Measurements from ENCODE around the gene KIAA0232.

DNA sequence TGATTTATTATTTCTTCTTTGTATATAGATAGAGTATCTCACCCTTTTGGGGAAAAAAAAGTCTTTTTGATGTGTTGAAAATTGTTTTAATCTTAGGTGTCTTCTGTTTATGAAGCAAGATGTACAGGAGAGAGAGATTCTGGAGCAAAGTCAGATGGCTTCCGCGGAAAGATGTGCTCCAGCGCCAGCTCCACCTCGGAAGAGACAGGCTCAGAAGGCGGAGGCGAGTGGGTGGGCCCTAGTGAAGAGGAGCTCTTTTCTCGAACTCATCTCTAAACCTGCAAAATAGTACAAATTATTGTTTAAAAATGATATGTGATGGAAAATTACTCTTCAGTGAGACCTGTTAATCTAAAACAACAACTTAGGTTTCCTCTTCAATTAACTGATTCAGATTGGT, 98.2 kb downstream of the KIAA0232 start:
- no peak for TF ChIP-seq CTCF (IDR thresholded peaks at IDR 0.05; ENCODE audit: low read length)
- no peak for TF ChIP-seq EZH2phosphoT487 (IDR thresholded peaks at IDR 0.05; ENCODE audit: low read length)
- TF ChIP-seq EZH2 (optimal IDR thresholded peaks at IDR 0.05; ENCODE audit: low read depth, low read length), result no peak
